GM18502 (cell line): ENCODE data around the gene ALCAM.

ENCODE experiments used
- ATAC-seq: cut with Tn5 transposase; IDR thresholded peaks from one replicate; pipeline ENCODE4 v1.9.1; 2021; ENCODE audit warnings: mild to moderate bottlenecking; ENCODE audit not compliant: unreplicated experiment, poor library complexity

Gene ALCAM

DNA sequence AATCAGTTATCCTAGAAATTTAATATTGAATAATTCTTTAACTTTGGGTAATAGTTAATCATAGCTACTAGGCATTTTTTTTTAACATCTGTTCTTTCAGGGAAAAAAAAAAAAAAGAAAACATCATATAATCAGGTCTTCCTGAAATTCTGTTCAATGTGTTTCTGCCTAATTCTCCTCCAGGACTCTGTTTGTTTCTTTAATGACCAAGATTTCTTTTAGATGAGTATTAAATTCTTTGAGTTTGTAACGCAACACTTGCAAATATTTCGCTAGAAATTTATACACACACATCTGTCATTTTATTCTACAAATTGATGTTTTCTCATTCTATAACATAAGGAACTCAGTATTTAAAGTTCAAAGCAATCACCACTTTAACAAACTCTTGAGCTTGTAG is 56.7 kb downstream of the ALCAM start:
- ATAC-seq: no peak

GRCh38 chr3:105424412-105425152 is 57.9 kb downstream of the ALCAM start:
- no peak for ATAC-seq

DNA sequence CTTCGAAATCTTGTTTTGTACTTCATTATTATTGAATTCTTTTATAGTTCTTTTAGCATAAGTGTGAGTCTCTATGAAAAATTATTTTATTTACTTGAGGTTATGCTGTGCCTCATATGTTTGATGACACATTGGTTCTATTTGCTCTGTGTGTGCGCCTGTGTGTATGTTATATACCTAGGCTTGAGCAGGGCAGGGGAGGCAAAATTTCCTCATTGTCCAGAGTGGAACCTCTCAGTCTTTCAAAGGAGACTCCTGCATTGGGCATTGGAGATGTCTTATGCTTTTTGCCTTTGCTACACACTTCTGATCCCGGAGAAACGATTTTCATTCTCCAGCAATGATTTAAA is 58.4 kb downstream of the ALCAM start:
- no peak for ATAC-seq

DNA sequence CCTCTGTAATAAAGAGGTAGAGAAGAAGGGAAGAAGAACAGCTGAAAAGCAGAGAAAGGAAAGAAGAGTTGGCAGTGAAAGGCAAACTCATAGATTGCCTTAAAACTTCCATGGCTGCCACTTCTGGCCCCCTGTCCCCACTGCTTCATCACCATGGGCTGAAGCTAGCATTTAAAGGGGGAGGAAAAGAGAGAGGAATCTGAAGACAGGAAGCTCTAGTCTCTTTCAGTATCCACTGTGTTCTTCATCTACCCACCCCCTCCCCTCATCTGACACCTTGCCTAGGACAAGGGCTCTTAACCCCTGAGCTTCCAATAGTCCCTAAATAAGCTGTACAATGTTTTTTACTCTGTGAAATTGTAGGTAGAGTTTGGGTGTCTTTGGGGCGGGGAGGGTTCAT is 60.6 kb downstream of the ALCAM start:
- ATAC-seq: no peak

DNA sequence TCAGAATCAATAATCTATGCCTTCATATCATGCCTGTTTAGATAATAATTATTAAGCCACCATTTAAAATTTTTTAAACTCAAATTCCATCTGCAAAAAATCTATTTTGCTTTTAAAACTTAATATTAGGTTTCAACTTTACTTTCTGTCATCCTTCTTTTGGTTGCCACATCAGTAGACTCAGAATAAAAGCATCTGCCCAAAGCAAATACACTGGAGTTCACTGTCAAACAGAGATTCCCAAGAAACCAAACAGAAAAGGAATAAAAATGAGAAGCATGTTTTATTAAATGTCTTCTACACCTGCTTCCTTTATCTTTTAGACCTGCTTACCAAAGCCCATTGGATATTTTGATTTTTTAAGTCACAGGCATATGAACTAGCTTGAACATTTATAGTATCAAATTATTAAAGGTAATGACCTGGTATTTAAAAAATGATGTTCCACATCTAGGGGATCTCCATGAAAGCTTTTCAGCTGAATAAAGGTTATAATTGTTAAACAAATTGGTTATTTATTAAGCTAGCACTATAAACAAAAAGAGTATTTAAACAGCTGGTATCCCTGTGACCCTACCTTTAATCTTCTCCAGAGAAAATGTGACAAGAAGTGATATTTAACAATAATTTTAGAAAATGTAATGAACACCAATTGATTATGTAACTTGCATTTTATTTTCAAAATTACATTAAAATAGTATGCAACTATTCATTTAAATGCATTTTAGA is 62.5 kb downstream of the ALCAM start:
- ATAC-seq: no peak

- no peak for ATAC-seq
These were observed 63.7 kb downstream of the ALCAM start for GRCh38 chr3:105430455-105430854.

DNA sequence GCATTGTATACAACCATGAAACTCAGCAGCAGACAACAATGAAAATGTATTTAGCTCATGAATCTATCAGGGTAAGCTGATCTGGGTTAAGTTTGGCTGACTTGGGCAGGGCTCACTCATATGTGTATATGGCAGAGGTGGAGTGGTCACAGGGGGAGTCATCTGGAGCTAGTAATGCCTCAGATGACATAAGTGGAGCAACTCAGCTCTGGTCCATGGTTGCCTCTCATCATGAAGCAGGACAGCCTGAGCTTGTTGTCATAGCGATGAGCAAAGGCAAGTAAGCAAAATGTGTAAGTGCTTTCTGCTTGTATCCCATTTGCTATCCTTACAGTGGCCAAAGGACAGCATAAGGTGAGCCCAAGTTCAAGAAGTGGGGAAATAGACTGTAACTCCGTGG is 64.5 kb downstream of the ALCAM start:
- ATAC-seq: peak; percentile 53

- ATAC-seq: no peak
These were observed 68.6 kb downstream of the ALCAM start for GRCh38 chr3:105435277-105435676.

DNA sequence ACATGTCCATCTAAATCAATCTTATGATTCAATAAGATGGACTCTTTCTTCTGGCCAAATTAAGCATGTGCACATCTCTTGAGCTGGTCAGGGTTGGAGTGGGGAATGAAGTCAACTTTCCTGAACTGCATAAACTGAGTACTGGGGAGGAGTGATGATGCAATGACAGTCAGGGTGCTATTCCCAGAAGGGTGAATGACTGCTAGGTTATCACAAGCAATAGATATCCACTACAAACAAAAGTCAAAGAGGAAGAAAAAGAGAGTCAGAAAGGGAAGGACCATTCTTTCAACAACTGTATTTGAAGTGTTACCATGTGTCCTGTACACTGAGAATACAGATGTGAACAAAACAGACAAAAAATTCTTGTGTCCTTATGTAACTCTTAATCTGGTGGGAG is 70.0 kb downstream of the ALCAM start:
- no peak for ATAC-seq

GRCh38 chr3:105440113-105440512 is 73.4 kb downstream of the ALCAM start:
- ATAC-seq: no peak

GRCh38 chr3:105444725-105445124 is 78.0 kb downstream of the ALCAM start:
- ATAC-seq: no peak

- ATAC-seq: no peak
These were observed 81.8 kb downstream of the ALCAM start for GRCh38 chr3:105448338-105448982.

- ATAC-seq: no peak
These were observed 82.7 kb downstream of the ALCAM start for GRCh38 chr3:105449414-105449813.

DNA sequence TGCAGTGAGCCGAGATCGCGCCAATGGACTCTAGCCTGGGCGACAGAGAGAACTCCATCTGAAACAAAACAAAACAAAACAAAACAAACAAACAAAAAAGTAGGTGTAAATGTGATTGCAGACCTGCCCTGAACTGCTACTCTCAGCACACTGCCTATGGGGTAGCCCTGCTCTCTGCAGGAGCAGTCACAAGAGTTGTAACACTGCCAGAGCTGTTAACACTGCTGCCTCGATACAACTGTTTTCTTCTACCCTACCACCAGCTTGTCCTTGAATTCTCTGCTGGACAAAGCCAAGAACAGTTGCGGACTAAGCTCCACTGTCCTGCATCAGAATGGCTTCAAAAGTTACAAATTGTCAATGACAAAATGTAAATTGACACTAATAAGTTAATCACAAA is 89.3 kb downstream of the ALCAM start:
- no peak for ATAC-seq

DNA sequence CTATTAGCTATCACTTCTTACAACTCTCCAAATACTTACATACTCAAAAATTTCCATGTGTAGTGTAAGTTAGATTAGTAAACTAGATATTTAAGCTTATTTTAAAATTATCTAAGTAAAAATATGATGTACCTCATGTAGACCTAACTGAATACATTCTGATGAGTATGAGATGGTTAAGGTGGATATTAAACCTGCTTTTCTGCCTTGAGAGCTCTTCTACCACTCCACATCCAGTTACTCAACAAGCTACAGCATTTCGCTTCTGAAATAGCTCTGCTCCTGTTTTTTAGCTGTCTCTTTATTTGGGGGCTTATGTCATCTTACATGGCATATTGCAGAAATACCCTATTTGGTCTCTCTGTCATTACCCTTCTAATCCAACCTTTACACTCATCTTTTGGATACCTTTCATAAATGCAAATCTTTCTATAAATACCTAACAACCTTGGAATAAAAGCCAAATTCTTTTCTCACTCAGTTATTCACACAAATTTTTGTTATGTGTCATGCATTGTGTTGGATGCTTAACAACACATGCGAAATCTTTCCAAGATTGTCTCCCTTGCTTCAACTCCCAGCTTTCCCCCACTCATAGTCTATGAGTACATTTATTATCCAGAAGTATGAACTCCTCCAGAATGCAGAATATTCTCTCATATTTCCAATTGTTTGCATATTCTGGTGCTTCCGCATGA is 92.0 kb downstream of the ALCAM start:
- ATAC-seq: no peak

- peak; percentile 64 for ATAC-seq
These were observed 93.0 kb downstream of the ALCAM start for GRCh38 chr3:105459566-105460290.

- no peak for ATAC-seq
These were observed 96.9 kb downstream of the ALCAM start for GRCh38 chr3:105463620-105464019.

- no peak for ATAC-seq
These were observed 98.6 kb downstream of the ALCAM start for GRCh38 chr3:105465251-105465853.

GRCh38 chr3:105466072-105466471 is 99.4 kb downstream of the ALCAM start:
- ATAC-seq: no peak
